A673 (cell line): ENCODE data around the gene SLC41A3.

ENCODE experiments used
- CTCF ChIP-seq: fragments of 300-800, 200-600 bp; sonication (generic); conservative IDR thresholded peaks from 2 replicates; pipeline ENCODE4 v1.5.1; 2017; ENCODE audit warnings: low read depth, mild to moderate bottlenecking, antibody characterized with exemption, low read length, moderate library complexity, mixed read lengths
- EZH2 ChIP-seq: fragments of 200-600 bp; sonication (generic); IDR thresholded peaks from 2 replicates; pipeline ENCODE4 v1.6.1; 2017; ENCODE audit warnings: borderline replicate concordance, low read depth, mild to moderate bottlenecking, mixed read lengths, antibody characterized with exemption, low read length; ENCODE audit not compliant: poor library complexity, severe bottlenecking

DNA sequence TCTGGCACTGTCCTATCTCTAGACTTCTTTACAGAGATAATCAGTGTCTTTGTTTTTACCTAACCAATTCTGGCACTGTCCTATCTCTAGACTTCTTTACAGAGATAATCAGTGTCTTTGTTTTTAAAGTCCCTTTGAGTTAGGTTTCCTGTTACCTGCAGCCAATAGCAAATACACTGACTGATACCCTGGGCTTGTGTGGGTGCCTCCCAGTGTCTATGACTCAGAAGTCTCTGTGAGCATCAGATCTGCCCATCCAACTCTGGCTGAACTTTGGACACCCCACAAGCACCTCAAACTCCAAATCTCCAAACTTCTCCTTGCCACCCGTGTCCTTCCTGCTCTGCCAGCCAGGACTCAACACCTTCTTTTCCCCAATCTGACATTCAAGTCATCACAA is 30.4 kb downstream of the SLC41A3 start:
- TF ChIP-seq CTCF (no peak), EZH2 (no peak)
